GM12878 (cell line): ENCODE measurements around the gene EEF1AKMT3. TPM values are rescaled to one million over a fixed set of nuclear protein-coding genes. Genes with fewer than 3 reads are reported as not detected.

Experiments
- ATAC-seq: fragments of 200-7000 bp; cut with Tn5 transposase; 3 replicates; pipeline ENCODE4 v1.9.1; 2020; ENCODE audit warnings: mild to moderate bottlenecking, moderate library complexity
- BruUV-seq: library from RNA; stranded (reverse); fragments of 400-500 nt; replicated peaks from 2 replicates; lab custom pipeline; 2021; lab: Mats Ljungman, UMichigan
- CTCF ChIA-PET: fragments of 300-600 bp; sonication (Branson Sonifier 250); formaldehyde crosslinking; extraction: SDS; loops from one replicate; lab custom pipeline; 2021; ENCODE audit warnings: inconsistent platforms; lab: Yijun Ruan, JAX
- POLR2A ChIA-PET: fragments of 350-600 bp; formaldehyde crosslinking; extraction: SDS; loops from one replicate; lab custom pipeline; 2021; ENCODE audit warnings: inconsistent platforms; lab: Charles Lee
- RAD21 ChIA-PET: fragments of 300-600 bp; sonication (Branson Sonifier 250); formaldehyde crosslinking; loops from one replicate; lab custom pipeline; 2023; ENCODE audit warnings: antibody characterized with exemption; ENCODE audit not compliant: unreplicated experiment; lab: Charles Lee
- SMC1A ChIA-PET: fragments of 300-600 bp; sonication (Branson Sonifier 250); formaldehyde crosslinking; loops from one replicate; lab custom pipeline; 2023; ENCODE audit not compliant: unreplicated experiment, uncharacterized antibody; lab: Charles Lee
- DNase-seq: peaks from one replicate; pipeline ENCODE4 v3.0.0-alpha.2; 2011; ENCODE audit warnings: low read depth, low spot score
- FAIRE-seq: peaks from 3 replicates; lab custom pipeline; 2011; peaks lifted over from hg19 to GRCh38; lab: Jason Lieb, UNC
- H2AFZ ChIP-seq: 2 replicates; pipeline ENCODE4 v1.6.0; 2011; ENCODE audit warnings: low read depth, low read length, control low read depth; ENCODE audit not compliant: control insufficient read depth
- H3K27ac ChIP-seq: 2 replicates; pipeline ENCODE4 v1.5.1; 2011; ENCODE audit warnings: control low read depth; ENCODE audit not compliant: control insufficient read depth, insufficient read depth
- H3K27me3 ChIP-seq, 2 experiments: replicated peaks in 1 of 2; 2 replicates each; pipeline versions ENCODE4 v1.6.0 to v1.6.1; 2011; ENCODE audit warnings: low read length in 1 of 2; ENCODE audit not compliant: control insufficient read depth in 2 of 2, insufficient read depth in 2 of 2
- H3K36me3 ChIP-seq, 2 experiments: 2 replicates each; pipeline ENCODE4 v1.5.1; 2011; ENCODE audit warnings: low read length in 1 of 2; ENCODE audit not compliant: control insufficient read depth in 2 of 2, insufficient read depth in 2 of 2
- H3K4me1 ChIP-seq: 2 replicates; pipeline ENCODE4 v1.6.1; 2011; ENCODE audit warnings: mild to moderate bottlenecking, low read length, moderate library complexity, mixed read lengths; ENCODE audit not compliant: control insufficient read depth, insufficient read depth
- H3K4me2 ChIP-seq: 2 replicates; pipeline ENCODE4 v1.6.0; 2011; ENCODE audit warnings: control low read depth; ENCODE audit not compliant: control insufficient read depth, insufficient read depth
- H3K4me3 ChIP-seq: fragments of 200-600 bp; sonication (generic); 2 replicates; pipeline ENCODE4 v1.5.1; 2016
- H3K79me2 ChIP-seq: 2 replicates; pipeline ENCODE4 v1.6.0; 2011; ENCODE audit warnings: low read length; ENCODE audit not compliant: control insufficient read depth, insufficient read depth
- H3K9ac ChIP-seq: 2 replicates; pipeline ENCODE4 v1.8.0; 2011; ENCODE audit warnings: low read length, control low read depth, mixed read lengths; ENCODE audit not compliant: control insufficient read depth, insufficient read depth
- H3K9me3 ChIP-seq: replicated peaks from 3 replicates; pipeline ENCODE4 v1.5.1; 2011; ENCODE audit warnings: mild to moderate bottlenecking, low read length; ENCODE audit not compliant: control insufficient read depth, insufficient read depth
- H4K20me1 ChIP-seq: 2 replicates; pipeline ENCODE4 v1.6.0; 2011; ENCODE audit not compliant: control insufficient read depth, insufficient read depth
- BRCA1 ChIP-seq: IDR thresholded peaks from 2 replicates; pipeline ENCODE4 v1.6.1; 2011; ENCODE audit warnings: low read depth, low read length, improper control_type of control experiment
- CEBPB ChIP-seq, 2 experiments: fragments of 150-350 bp in 1 of 2; IDR thresholded peaks; 2 replicates each; pipeline ENCODE4 v1.6.1; 2012 to 2014; ENCODE audit warnings: low read depth in 2 of 2, low read length in 2 of 2, borderline replicate concordance in 1 of 2, inconsistent platforms in 1 of 2
- EED ChIP-seq: sonication (generic); IDR thresholded peaks from 2 replicates; pipeline ENCODE4 v1.6.1; 2016; ENCODE audit warnings: antibody characterized with exemption, low read depth
- LARP7 ChIP-seq: fragments of 450-650 bp; IDR thresholded peaks from 2 replicates; pipeline ENCODE4 v1.6.1; 2017; ENCODE audit warnings: mild to moderate bottlenecking
- MEF2B ChIP-seq: fragments of 450-650 bp; IDR thresholded peaks from 2 replicates; pipeline ENCODE4 v1.6.1; 2018; ENCODE audit warnings: mild to moderate bottlenecking, moderate library complexity; ENCODE audit not compliant: partially characterized antibody, poor library complexity, severe bottlenecking
- NFYB ChIP-seq: IDR thresholded peaks from 2 replicates; pipeline ENCODE4 v1.6.1; 2011; ENCODE audit warnings: low read depth, mild to moderate bottlenecking, low read length, improper control_type of control experiment, moderate library complexity; ENCODE audit not compliant: insufficient read depth
- PAX8 ChIP-seq: fragments of 450-650 bp; IDR thresholded peaks from 2 replicates; pipeline ENCODE4 v1.6.1; 2017; ENCODE audit warnings: mild to moderate bottlenecking, moderate library complexity
- PRDM15 ChIP-seq: fragments of 450-650 bp; formaldehyde crosslinking; IDR thresholded peaks from 2 replicates; pipeline ENCODE4 v1.4.0; 2020; ENCODE audit warnings: mild to moderate bottlenecking, moderate library complexity
- WGBS: methylation state at CpG from one replicate; pipeline ENCODE4 v1.1.6; 2016; ENCODE audit warnings: low lambda C conversion rate; ENCODE audit not compliant: insufficient replicate concordance, insufficient coverage; ENCODE audit errors: missing lambda C conversion rate; 5-methylcytosine and 5-hydroxymethylcytosine counted together
- in situ Hi-C: fragments of 300-500 bp; cut with MboI; formaldehyde crosslinking; loops from 9 replicates; pipeline ENCODE4 v1.14.3; 2018; ENCODE audit warnings: mixed read lengths
- intact Hi-C: fragments of 100-400 bp; cut with micrococcal nuclease; formaldehyde crosslinking; loops from one replicate; pipeline ENCODE4 v1.14.2; 2022; ENCODE audit not compliant: unreplicated experiment
- polyA plus RNA-seq, 11 experiments: library from polyadenylated mRNA; depleted of rRNA in 4 of 11; unstranded in 6 of 11; stranded (reverse) in 5 of 11; fragments of >200 nt; fragmentation: Nextera tagmentation in 4 of 11; fragmentation: Illumina TruSeq in 1 of 11; extraction: Ambion mirVana in 4 of 11; extraction: Trizol in 1 of 11; gene quantifications; 1 replicate in 1 of 11; 2 replicates in 10 of 11; pipeline versions ENCODE4 v1.2.1 to v1.2.3, GENCODE V29; 2011 to 2016; ENCODE audit warnings: inconsistent platforms in 2 of 11, missing spikeins in 2 of 11, low read depth in 1 of 11
- total RNA-seq, 4 experiments: library from RNA; depleted of rRNA in 3 of 4; stranded (reverse); fragments of >200 nt in 3 of 4; fragmentation: Illumina TruSeq in 1 of 4; extraction: Trizol in 1 of 4; gene quantifications; 2 replicates each; pipeline versions ENCODE4 v1.2.1 to v1.2.3, GENCODE V29; 2013 to 2021
- TF ChIP-seq, protein P1 (sequence below), 3 experiments: IDR thresholded peaks in 2 of 3; conservative IDR thresholded peaks in 1 of 3; 2 replicates each; pipeline ENCODE4 v1.5.1; 2011; ENCODE audit warnings: low read depth in 3 of 3, low read length in 3 of 3, mild to moderate bottlenecking in 3 of 3, control low read depth in 2 of 3, moderate library complexity in 2 of 3, inconsistent platforms in 1 of 3, mixed read lengths in 1 of 3; ENCODE audit not compliant: control insufficient read depth in 2 of 3, insufficient read depth in 1 of 3; ENCODE audit errors: extremely low read depth in 1 of 3

Gene EEF1AKMT3
- total and polyA plus RNA-seq, 10 of the 15 experiments (the other 5 are each of a cell fraction or from before 2014, with no cell fraction given): 1.2 to 8.2 (median 3.5) TPM

- ATAC-seq: no peak
- TF ChIP-seq MEF2B: no peak
- TF ChIP-seq LARP7: 0 out of 2 replicates have a peak, but pooled peaks have one; percentile 10
- TF ChIP-seq, all 136 proteins: peak for 1
- FAIRE-seq (no peak), DNase-seq (no peak)
- H3K4me2 ChIP-seq: peak overlapping the region; percentile 77
- in situ Hi-C loops (no loop called here), intact Hi-C loops (loop anchor here (10.0 kb wide), 1 partner anchor 278 kb away; the partner anchor contains the start of gene ARHGAP9)
- no TSS peak for BruUV-seq
- ChIA-PET SMC1A (no interaction called here), POLR2A (interaction anchor here (0.6 to 1.2 kb wide), 2 partner anchors 11 to 29 kb away, joined by 4 to 18 read pairs; no protein-coding TSS in a partner anchor), CTCF (interaction anchor here (0.7 to 1.2 kb wide), 2 partner anchors 9 to 143 kb away, joined by 3 read pairs; no protein-coding TSS in a partner anchor), RAD21 (interaction anchor here (1.1 kb wide), 1 partner anchor 91 kb away, joined by 3 read pairs; no protein-coding TSS in a partner anchor)
- H3K27me3 ChIP-seq: no peaks in the 10 kb centered on the region
- no peaks in the 10 kb centered on the region for H3K9me3 ChIP-seq
- no peaks in the 10 kb centered on the region for H4K20me1 ChIP-seq
- peak overlapping the region; percentile 57 for H2AFZ ChIP-seq
- whole genome bisulfite sequencing: 0% methylated on average over 5 of the region's 5 CpGs
- H3K79me2 ChIP-seq: peaks cover 30% of the 10 kb centered on the region
- no peak overlapping the region for H3K9ac ChIP-seq
- peaks cover 27% of the 10 kb centered on the region for H3K4me1 ChIP-seq
- no peak overlapping the region for H3K27ac ChIP-seq
- peaks cover 6 to 8% of the 10 kb centered on the region in 2 experiments for H3K36me3 ChIP-seq
- peak overlapping the region; percentile 63; the same call in 1 of the 2 replicates for H3K4me3 ChIP-seq
These were observed 19.8 kb upstream of the EEF1AKMT3 start for GRCh38 chr12:57752668-57753000.

GRCh38 chr12:57753756-57754337 lies 18.6 kb upstream of the EEF1AKMT3 start:
- intact Hi-C loops (loop anchor here (10.0 kb wide), 1 partner anchor 279 kb away; the partner anchor contains the start of gene ARHGAP9), in situ Hi-C loops (no loop called here)
- ATAC-seq (no peak), DNase-seq (no peak), FAIRE-seq (no peak)
- Histone ChIP-seq H3K27me3 (no peaks in the 10 kb centered on the region), H3K79me2 (peaks cover 30% of the 10 kb centered on the region), H3K9me3 (no peaks in the 10 kb centered on the region; the same call in 2 of the 3 replicates), H4K20me1 (no peaks in the 10 kb centered on the region), H3K9ac (no peak overlapping the region; the same call in 1 of the 2 replicates), H3K4me1 (peaks cover 27% of the 10 kb centered on the region), H2AFZ (peak overlapping the region; percentile 42), H3K4me3 (0 out of 2 replicates have a peak overlapping the region, but pooled peaks have one; percentile 68), H3K4me2 (peak overlapping the region; percentile 61; the same call in 1 of the 2 replicates), H3K27ac (no peak overlapping the region), H3K36me3 (peaks cover 3 to 5% of the 10 kb centered on the region in 2 experiments; a peak in 3 of 4 replicates)
- RAD21 ChIA-PET: no interaction called here
- CTCF ChIA-PET: interaction anchor here (0.6 to 4.7 kb wide), 3 partner anchors 14 to 30 kb away, joined by 3 to 62 read pairs (median 3); partner anchors contain the start of gene CYP27B1
- POLR2A ChIA-PET: interaction anchor here (0.7 to 1.2 kb wide), 2 partner anchors 9 to 147 kb away, joined by 3 to 5 read pairs; partner anchors contain the start of gene TSPAN31
- SMC1A ChIA-PET: interaction anchor here (1.4 kb wide), 1 partner anchor 12 kb away, joined by 5 read pairs; no protein-coding TSS in a partner anchor
- BruUV-seq: no TSS peak
- WGBS: 45% methylated on average over 1 of the region's 1 CpG
- TF ChIP-seq CEBPB (IDR thresholded peaks at IDR 0.05; ENCODE audit: borderline replicate concordance in 1 of 2, low read depth in 2 of 2, low read length in 2 of 2) (no peak), NFYB (no peak), EED (no peak), PAX8 (no peak), BRCA1 (no peak), PRDM15 (CRISPR knock-in tag) (no peak)
- TF ChIP-seq, protein P1, sequence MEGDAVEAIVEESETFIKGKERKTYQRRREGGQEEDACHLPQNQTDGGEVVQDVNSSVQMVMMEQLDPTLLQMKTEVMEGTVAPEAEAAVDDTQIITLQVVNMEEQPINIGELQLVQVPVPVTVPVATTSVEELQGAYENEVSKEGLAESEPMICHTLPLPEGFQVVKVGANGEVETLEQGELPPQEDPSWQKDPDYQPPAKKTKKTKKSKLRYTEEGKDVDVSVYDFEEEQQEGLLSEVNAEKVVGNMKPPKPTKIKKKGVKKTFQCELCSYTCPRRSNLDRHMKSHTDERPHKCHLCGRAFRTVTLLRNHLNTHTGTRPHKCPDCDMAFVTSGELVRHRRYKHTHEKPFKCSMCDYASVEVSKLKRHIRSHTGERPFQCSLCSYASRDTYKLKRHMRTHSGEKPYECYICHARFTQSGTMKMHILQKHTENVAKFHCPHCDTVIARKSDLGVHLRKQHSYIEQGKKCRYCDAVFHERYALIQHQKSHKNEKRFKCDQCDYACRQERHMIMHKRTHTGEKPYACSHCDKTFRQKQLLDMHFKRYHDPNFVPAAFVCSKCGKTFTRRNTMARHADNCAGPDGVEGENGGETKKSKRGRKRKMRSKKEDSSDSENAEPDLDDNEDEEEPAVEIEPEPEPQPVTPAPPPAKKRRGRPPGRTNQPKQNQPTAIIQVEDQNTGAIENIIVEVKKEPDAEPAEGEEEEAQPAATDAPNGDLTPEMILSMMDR (IDR thresholded peaks at IDR 0.05 in 2 of 3, conservative IDR thresholded peaks at IDR 0.05 in 1 of 3; ENCODE audit: control insufficient read depth in 2 of 3, extremely low read depth in 1 of 3, insufficient read depth in 1 of 3, low read depth in 3 of 3, low read length in 3 of 3): no peak
